ENCODE measurements around the gene ZDHHC19.

- TF ChIP-seq CTCF (optimal IDR thresholded peaks at IDR 0.05 in 1 of 3, IDR thresholded peaks at IDR 0.05 in 1 of 3, conservative IDR thresholded peaks at IDR 0.05 in 1 of 3; ENCODE audit: extremely low read depth in 1 of 3, insufficient read depth in 2 of 3, low read length in 3 of 3), result no peak
- TF ChIP-seq EZH2 (IDR thresholded peaks at IDR 0.05; ENCODE audit: low read length), result no peak
Observed at GRCh38 chr3:196174652-196175051, 36.5 kb downstream of the ZDHHC19 start.

Data from keratinocyte (primary cell).